Brain microvascular endothelial cell (primary cell): ENCODE data around the gene TLE6.
"Not testable (repeated sequence)": the region's sequence is repeated elsewhere in the genome, so short reads cannot be mapped to it uniquely, and the experiment has no call there.

ENCODE experiments used
- DNase-seq: peaks from one replicate; pipeline ENCODE4 v3.0.0-alpha.2; 2020
- H3K27ac ChIP-seq: fragments of 250-450 bp; sonication (Bioruptor Pico); 2 replicates; pipeline ENCODE4 v1.5.1; 2020; ENCODE audit warnings: mild to moderate bottlenecking, moderate library complexity
- H3K27me3 ChIP-seq: fragments of 250-450 bp; sonication (Bioruptor Pico); replicated peaks from 2 replicates; pipeline ENCODE4 v1.5.1; 2020; ENCODE audit warnings: mild to moderate bottlenecking
- H3K36me3 ChIP-seq: fragments of 250-450 bp; sonication (Bioruptor Pico); replicated peaks from 2 replicates; pipeline ENCODE4 v1.5.1; 2020; ENCODE audit warnings: mild to moderate bottlenecking
- H3K4me3 ChIP-seq: 2 replicates; pipeline ENCODE4 v1.5.1; 2011; ENCODE audit warnings: low read depth, mild to moderate bottlenecking, control low read depth, low read length, moderate library complexity
- in situ Hi-C: cut with HindIII; loops from 2 replicates; pipeline ENCODE4 v1.10.0; 2017; ENCODE audit warnings: low sequenced_read_pairs, low pct_ligation_motif_present
- TF ChIP-seq, protein P1 (sequence below): IDR thresholded peaks from 2 replicates; pipeline ENCODE4 v1.5.1; 2011; ENCODE audit warnings: low read depth, mild to moderate bottlenecking, moderate library complexity, low read length, control low read depth, inconsistent platforms; ENCODE audit errors: missing control alignments

TLE6 gene

DNA sequence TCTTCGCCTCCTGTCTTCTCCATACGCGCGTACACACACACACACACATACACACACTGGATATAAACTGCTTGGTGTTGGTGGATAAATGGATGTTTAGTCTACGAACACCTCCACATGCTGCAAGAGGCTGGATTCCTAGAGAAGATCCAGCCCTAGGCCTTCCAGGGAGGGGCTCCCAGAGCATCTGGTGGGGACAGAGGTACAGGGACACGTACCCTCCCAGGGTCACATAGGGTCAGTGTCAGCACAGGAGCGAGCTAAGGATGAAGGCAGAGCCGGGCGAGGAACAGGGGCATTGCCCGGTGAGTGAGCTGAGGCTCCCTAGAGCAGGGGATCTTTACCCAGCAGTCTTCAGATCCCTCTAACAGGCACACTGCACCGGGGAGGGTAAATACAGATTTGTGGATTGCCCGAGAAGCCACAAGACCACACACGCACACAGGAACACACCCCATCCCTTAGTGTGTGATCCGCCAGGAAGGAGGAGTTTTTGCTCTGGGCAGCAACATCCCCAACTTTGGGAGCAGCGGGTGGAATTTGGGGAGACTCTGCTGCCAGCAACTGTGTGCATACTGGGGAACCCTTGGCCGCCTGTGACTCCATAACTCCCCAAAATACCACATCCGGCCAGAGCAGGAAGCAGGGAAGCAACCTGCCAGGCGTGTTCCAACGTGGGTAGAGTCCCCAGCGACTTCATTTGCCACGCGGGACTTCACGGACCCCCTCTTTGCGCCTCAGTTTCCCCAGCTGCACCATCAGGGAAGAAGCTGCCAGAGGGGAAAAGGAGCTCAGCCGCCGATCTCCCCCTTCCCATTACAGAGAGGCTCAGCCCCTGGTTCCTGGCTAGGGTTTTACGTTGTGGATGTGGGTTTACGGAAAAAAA is 57.5 kb downstream of the TLE6 start:
- Histone ChIP-seq H3K4me3 (peak overlapping the region; percentile 60), H3K27me3 (peaks cover 23% of the 10 kb centered on the region), H3K36me3 (no peaks in the 10 kb centered on the region), H3K27ac (no peak overlapping the region)
- no peak for DNase-seq
- in situ Hi-C loops = no loop called here
- TF ChIP-seq, protein P1, sequence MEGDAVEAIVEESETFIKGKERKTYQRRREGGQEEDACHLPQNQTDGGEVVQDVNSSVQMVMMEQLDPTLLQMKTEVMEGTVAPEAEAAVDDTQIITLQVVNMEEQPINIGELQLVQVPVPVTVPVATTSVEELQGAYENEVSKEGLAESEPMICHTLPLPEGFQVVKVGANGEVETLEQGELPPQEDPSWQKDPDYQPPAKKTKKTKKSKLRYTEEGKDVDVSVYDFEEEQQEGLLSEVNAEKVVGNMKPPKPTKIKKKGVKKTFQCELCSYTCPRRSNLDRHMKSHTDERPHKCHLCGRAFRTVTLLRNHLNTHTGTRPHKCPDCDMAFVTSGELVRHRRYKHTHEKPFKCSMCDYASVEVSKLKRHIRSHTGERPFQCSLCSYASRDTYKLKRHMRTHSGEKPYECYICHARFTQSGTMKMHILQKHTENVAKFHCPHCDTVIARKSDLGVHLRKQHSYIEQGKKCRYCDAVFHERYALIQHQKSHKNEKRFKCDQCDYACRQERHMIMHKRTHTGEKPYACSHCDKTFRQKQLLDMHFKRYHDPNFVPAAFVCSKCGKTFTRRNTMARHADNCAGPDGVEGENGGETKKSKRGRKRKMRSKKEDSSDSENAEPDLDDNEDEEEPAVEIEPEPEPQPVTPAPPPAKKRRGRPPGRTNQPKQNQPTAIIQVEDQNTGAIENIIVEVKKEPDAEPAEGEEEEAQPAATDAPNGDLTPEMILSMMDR = no peak

GRCh38 chr19:3035542-3036118 is 58.3 kb downstream of the TLE6 start:
- Histone ChIP-seq H3K27ac (peak overlapping the region; percentile 8), H3K4me3 (peak overlapping the region; percentile 60), H3K36me3 (no peaks in the 10 kb centered on the region), H3K27me3 (peaks cover 16% of the 10 kb centered on the region)
- TF ChIP-seq, protein P1 = no peak
- DNase-seq = peak; percentile 99
- in situ Hi-C loops = no loop called here

GRCh38 chr19:3036119-3036976 is 59.0 kb downstream of the TLE6 start:
- Histone ChIP-seq H3K27me3 (peaks cover 13% of the 10 kb centered on the region), H3K27ac (peak overlapping the region; percentile 11), H3K4me3 (peak overlapping the region; percentile 57), H3K36me3 (no peaks in the 10 kb centered on the region)
- in situ Hi-C loops = no loop called here
- TF ChIP-seq, protein P1 = peak; percentile 52
- peak; percentile 88 for DNase-seq

DNA sequence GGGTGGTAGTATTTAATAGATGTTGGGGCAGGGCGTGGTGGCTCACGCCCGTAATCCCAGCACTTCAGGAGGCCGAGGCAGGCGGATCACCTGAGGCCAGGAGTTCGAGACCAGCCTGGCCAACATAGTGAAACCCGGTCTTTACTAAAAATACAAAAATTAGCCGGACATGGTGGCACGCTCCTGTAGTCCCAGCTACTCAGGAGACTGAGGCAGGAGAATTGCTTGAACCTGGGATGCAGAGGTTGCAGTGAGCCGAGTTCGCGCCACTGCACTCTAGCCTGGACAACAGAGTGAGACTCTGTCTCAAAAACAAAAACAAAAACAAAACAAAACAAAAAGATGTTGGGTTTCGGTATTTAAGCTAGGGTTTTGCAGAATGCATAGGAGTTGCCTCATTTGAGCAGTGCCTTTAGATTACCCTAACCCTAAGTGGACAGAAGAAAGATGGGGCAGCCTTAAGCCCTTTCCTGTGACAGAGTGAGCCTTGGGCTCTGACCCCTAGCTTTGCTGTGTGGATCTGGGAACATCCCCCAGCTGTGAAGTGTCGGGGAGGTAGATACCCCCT is 59.7 kb downstream of the TLE6 start:
- DNase-seq, H3K4me3 ChIP-seq, H3K27me3 ChIP-seq, H3K36me3 ChIP-seq, in situ Hi-C loops, H3K27ac ChIP-seq: not testable (repeated sequence)

- Histone ChIP-seq H3K27me3 (peaks cover 3% of the 10 kb centered on the region), H3K27ac (no peak overlapping the region), H3K4me3 (no peak overlapping the region), H3K36me3 (no peaks in the 10 kb centered on the region)
- no peak for DNase-seq
- TF ChIP-seq, protein P1 = no peak
- in situ Hi-C loops = no loop called here
Observed at GRCh38 chr19:3038214-3038613, 60.9 kb downstream of the TLE6 start.
